Progenitor cell of endocrine pancreas (in vitro differentiated cells): ENCODE measurements around the gene MR1. TPM values are rescaled to one million over a fixed set of nuclear protein-coding genes. Genes with fewer than 3 reads are reported as not detected.

Experiments used
- DNase-seq: peaks from one replicate; pipeline ENCODE4 v3.0.0; 2021; ENCODE audit warnings: low spot score; ENCODE audit not compliant: unreplicated experiment
- H3K27ac Mint-ChIP-seq: 2 replicates; pipeline ENCODE4 v1.8.0; 2021; ENCODE audit warnings: mild to moderate bottlenecking, moderate library complexity, mixed read lengths
- H3K27me3 Mint-ChIP-seq: 2 replicates; pipeline ENCODE4 v1.8.0; 2021; ENCODE audit warnings: mixed read lengths
- H3K36me3 Mint-ChIP-seq: 2 replicates; pipeline ENCODE4 v1.8.0; 2022; ENCODE audit warnings: mixed read lengths; ENCODE audit not compliant: insufficient read depth
- H3K4me1 Mint-ChIP-seq: 2 replicates; pipeline ENCODE4 v1.8.0; 2021; ENCODE audit warnings: low read depth, mixed read lengths
- H3K4me3 Mint-ChIP-seq: 2 replicates; pipeline ENCODE4 v1.8.0; 2021; ENCODE audit warnings: low read depth, mild to moderate bottlenecking, moderate library complexity, mixed read lengths
- H3K9me3 Mint-ChIP-seq: 2 replicates; pipeline ENCODE4 v1.8.0; 2021; ENCODE audit warnings: low read depth, mixed read lengths
- total RNA-seq: library from RNA; stranded (reverse); gene quantifications from 2 replicates; pipeline ENCODE4 v1.2.1, GENCODE V29; 2021
- TF ChIP-seq, protein P1 (sequence below): fragments of 200-600 bp; sonication (generic); IDR thresholded peaks from one replicate; pipeline ENCODE4 v1.5.0; 2021; ENCODE audit warnings: antibody characterized with exemption, mild to moderate bottlenecking; ENCODE audit not compliant: unreplicated experiment

The MR1 gene
- total RNA-seq, 1 donor from 2014 or later: 0.57 TPM

DNA sequence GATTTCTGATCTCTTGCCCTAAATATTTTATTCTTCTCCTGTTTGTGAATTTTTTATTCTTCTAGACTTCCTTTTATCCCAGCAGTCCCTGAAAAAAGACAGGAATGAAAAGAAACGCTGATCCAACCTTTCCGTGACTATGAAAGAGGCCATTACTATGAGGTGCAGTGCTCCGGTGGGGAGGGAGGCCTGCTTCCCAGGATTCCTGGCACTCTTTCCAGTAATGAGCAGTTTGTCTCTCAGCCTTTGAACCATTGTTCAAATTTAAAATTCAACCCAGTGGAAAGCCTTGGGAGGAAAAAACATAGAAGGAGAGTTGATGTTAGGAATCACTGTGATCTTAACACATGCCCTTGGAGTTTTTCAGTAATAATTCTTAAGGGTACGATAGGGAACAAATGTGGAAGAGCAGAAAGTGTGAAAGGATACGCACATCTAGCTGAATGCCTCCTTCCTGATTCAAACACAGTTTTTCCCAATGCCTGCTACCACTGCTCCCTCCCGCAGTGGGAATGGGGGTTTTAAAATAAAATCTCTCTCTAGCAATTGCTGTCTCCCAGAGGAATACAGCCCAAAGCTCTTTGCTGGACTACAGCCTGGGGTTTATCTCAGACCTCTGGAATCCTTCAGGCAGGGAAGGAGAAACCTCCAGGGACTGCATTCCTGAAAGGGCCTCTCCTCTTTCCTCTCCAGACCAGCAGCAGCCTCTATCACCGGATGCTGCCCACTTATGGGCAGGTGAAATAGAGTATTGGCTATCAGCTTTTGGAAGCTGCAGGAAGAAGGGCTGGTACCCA is 60.8 kb downstream of the MR1 start:
- H3K27ac Mint-ChIP-seq: no peak overlapping the region
- no peak overlapping the region for H3K4me3 Mint-ChIP-seq
- TF ChIP-seq, protein P1, sequence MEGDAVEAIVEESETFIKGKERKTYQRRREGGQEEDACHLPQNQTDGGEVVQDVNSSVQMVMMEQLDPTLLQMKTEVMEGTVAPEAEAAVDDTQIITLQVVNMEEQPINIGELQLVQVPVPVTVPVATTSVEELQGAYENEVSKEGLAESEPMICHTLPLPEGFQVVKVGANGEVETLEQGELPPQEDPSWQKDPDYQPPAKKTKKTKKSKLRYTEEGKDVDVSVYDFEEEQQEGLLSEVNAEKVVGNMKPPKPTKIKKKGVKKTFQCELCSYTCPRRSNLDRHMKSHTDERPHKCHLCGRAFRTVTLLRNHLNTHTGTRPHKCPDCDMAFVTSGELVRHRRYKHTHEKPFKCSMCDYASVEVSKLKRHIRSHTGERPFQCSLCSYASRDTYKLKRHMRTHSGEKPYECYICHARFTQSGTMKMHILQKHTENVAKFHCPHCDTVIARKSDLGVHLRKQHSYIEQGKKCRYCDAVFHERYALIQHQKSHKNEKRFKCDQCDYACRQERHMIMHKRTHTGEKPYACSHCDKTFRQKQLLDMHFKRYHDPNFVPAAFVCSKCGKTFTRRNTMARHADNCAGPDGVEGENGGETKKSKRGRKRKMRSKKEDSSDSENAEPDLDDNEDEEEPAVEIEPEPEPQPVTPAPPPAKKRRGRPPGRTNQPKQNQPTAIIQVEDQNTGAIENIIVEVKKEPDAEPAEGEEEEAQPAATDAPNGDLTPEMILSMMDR: no peak
- H3K9me3 Mint-ChIP-seq: no peaks in the 10 kb centered on the region
- H3K36me3 Mint-ChIP-seq: no peaks in the 10 kb centered on the region
- DNase-seq: no peak
- peaks cover 69% of the 10 kb centered on the region for H3K27me3 Mint-ChIP-seq
- H3K4me1 Mint-ChIP-seq: peaks cover 45% of the 10 kb centered on the region

GRCh38 chr1:181095260-181095659 is 61.5 kb downstream of the MR1 start:
- Mint-ChIP-seq H3K36me3 (no peaks in the 10 kb centered on the region), H3K4me1 (peaks cover 47% of the 10 kb centered on the region), H3K27me3 (peaks cover 70% of the 10 kb centered on the region), H3K27ac (no peak overlapping the region), H3K9me3 (no peaks in the 10 kb centered on the region), H3K4me3 (no peak overlapping the region)
- TF ChIP-seq, protein P1: no peak
- no peak for DNase-seq

GRCh38 chr1:181095763-181096184 is 62.0 kb downstream of the MR1 start:
- Mint-ChIP-seq H3K4me1 (peaks cover 48% of the 10 kb centered on the region), H3K36me3 (no peaks in the 10 kb centered on the region), H3K27ac (no peak overlapping the region), H3K4me3 (no peak overlapping the region), H3K27me3 (peaks cover 70% of the 10 kb centered on the region), H3K9me3 (no peaks in the 10 kb centered on the region)
- TF ChIP-seq, protein P1: no peak
- no peak for DNase-seq

DNA sequence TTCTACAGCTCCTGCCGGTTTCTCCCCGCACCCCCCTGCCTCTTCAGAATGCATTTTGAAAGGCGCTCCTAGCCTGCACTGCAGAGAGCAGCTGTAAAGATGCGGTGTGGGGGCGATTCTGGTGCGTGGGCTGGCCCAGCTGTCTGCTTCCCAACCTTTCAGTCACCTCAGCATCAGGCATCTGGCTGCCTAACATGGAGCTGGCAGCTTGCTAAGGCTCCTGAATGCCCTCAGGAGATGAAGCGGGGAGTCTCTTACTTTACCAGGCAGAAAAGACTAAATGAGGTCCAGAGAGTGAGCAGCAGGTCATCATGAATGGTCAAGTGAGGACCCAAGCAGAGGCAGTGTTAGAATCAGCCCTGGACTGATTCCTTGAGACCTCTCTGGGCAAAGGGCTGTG is 63.5 kb downstream of the MR1 start:
- H3K9me3 Mint-ChIP-seq: no peaks in the 10 kb centered on the region

DNA sequence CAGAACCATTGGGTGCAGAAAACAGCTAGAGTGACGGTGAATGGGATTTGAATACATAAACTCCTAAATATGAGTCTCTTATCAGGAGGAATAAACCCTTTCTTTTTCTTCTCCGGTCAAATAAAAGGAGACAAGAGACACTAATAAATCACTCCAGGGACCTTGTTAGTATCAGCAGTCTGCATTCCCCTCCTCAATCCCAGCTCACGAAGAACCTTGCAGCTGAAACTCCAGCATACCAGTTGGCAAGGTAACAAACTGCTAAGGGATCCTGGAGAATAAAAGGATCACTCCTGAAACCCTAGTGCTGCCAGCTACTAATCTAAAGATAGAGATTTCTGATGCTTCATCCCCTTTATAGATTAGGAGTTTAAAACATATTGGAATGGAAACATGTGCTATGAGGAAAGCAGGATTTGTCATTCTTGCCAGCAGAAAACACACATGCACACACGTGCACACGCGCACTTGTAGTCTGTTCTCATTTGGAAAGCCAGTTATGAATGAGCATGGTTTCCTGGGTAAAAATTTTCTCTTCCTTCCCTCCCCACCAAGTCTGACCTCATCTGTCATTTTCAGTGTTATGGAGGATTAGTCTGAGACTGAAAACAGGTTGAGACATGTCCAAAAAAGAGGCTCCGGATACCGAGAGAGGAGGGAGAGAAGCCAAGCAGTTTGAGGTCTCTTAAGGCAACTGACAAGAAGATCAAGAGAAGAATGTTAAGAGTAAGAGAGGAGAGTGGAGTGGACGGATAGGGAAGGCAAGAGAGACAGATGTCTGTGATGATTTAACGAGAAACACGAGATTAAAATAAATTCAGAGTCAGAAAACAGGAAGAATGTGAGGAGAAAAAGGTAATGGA is 65.6 kb downstream of the MR1 start:
- peaks cover 64% of the 10 kb centered on the region for H3K27me3 Mint-ChIP-seq
- no peaks in the 10 kb centered on the region for H3K9me3 Mint-ChIP-seq
- no peak for DNase-seq
- no peaks in the 10 kb centered on the region for H3K36me3 Mint-ChIP-seq
- H3K27ac Mint-ChIP-seq: peak overlapping the region; percentile 9
- H3K4me3 Mint-ChIP-seq: no peak overlapping the region
- peaks cover 66% of the 10 kb centered on the region for H3K4me1 Mint-ChIP-seq
- TF ChIP-seq, protein P1: no peak

More for the DNA sequence above, 63.5 kb downstream of the MR1 start:
- Mint-ChIP-seq H3K27me3 (peaks cover 67% of the 10 kb centered on the region), H3K4me3 (no peak overlapping the region), H3K4me1 (peaks cover 55% of the 10 kb centered on the region), H3K36me3 (no peaks in the 10 kb centered on the region), H3K27ac (no peak overlapping the region)
- TF ChIP-seq, protein P1: no peak
- DNase-seq: no peak
